Breast epithelium (tissue), 4 donors: ENCODE data around the gene FUT3. TPM values are rescaled to one million over a fixed set of nuclear protein-coding genes. Genes with fewer than 3 reads are reported as not detected.

Experiments
- DNase-seq, 2 donors: peaks; one replicate each; pipeline ENCODE4 v3.0.0-alpha.2; 2019; ENCODE audit warnings: low spot score in 2 of 2
- H3K27ac ChIP-seq, 2 donors: fragments of 200-600 bp; sonication (generic) in 1 of 2; one replicate each; pipeline ENCODE4 v1.5.1; 2016 to 2019; ENCODE audit warnings: mild to moderate bottlenecking in 1 of 2
- H3K27me3 ChIP-seq, 2 donors: fragments of 200-600 bp; sonication (generic) in 1 of 2; one replicate each; pipeline versions ENCODE4 v1.5.1 to v1.6.0; 2017 to 2019; ENCODE audit warnings: control low read depth in 1 of 2, mild to moderate bottlenecking in 1 of 2
- H3K36me3 ChIP-seq: fragments of 200-600 bp; one replicate; pipeline ENCODE4 v1.5.1; 2019
- H3K4me1 ChIP-seq, 2 donors: fragments of 200-600 bp; sonication (generic); one replicate each; pipeline ENCODE4 v1.5.1; 2016 to 2019; ENCODE audit warnings: control low read depth in 1 of 2
- H3K4me3 ChIP-seq, 3 donors: fragments of 200-600 bp; sonication (generic); 1 replicate in 2 of 3; 2 replicates in 1 of 3; pipeline ENCODE4 v1.5.1; 2016 to 2019; ENCODE audit warnings: mild to moderate bottlenecking in 3 of 3, moderate library complexity in 2 of 3
- H3K9me3 ChIP-seq, 2 donors: fragments of 200-600 bp; sonication (generic) in 1 of 2; one replicate each; pipeline ENCODE4 v1.5.1; 2016 to 2019; ENCODE audit warnings: control low read depth in 1 of 2
- POLR2A ChIP-seq: fragments of 450-650 bp; IDR thresholded peaks from one replicate; pipeline ENCODE4 v1.6.1; 2016; ENCODE audit warnings: antibody characterized with exemption, mild to moderate bottlenecking, moderate library complexity
- POLR2AphosphoS5 ChIP-seq, 3 donors: sonication (generic); formaldehyde crosslinking; IDR thresholded peaks; one replicate each; pipeline ENCODE4 v1.6.1; 2017; ENCODE audit warnings: antibody characterized with exemption in 3 of 3
- intact Hi-C: fragments of 100-400 bp; cut with DNase I; formaldehyde crosslinking; loops from one replicate; pipeline ENCODE4 v1.15.1; 2023; ENCODE audit warnings: low total_unique reads
- total RNA-seq, 3 donors: library from RNA; depleted of rRNA; stranded (reverse); fragments of >200 nt; gene quantifications; one replicate each; pipeline ENCODE4 v1.1.0, GENCODE V29; 2016
- TF ChIP-seq, protein P1 (sequence below), 3 donors: fragments of 450-650 bp; IDR thresholded peaks; one replicate each; pipeline ENCODE4 v1.5.1; 2016 to 2017; ENCODE audit warnings: antibody characterized with exemption in 3 of 3, mild to moderate bottlenecking in 3 of 3, moderate library complexity in 3 of 3

FUT3 gene
- total RNA-seq, 3 donors from 2014 or later: 1.3 to 2.9 TPM; not detected in 1

- DNase-seq: no peak
- TF ChIP-seq, protein P1, sequence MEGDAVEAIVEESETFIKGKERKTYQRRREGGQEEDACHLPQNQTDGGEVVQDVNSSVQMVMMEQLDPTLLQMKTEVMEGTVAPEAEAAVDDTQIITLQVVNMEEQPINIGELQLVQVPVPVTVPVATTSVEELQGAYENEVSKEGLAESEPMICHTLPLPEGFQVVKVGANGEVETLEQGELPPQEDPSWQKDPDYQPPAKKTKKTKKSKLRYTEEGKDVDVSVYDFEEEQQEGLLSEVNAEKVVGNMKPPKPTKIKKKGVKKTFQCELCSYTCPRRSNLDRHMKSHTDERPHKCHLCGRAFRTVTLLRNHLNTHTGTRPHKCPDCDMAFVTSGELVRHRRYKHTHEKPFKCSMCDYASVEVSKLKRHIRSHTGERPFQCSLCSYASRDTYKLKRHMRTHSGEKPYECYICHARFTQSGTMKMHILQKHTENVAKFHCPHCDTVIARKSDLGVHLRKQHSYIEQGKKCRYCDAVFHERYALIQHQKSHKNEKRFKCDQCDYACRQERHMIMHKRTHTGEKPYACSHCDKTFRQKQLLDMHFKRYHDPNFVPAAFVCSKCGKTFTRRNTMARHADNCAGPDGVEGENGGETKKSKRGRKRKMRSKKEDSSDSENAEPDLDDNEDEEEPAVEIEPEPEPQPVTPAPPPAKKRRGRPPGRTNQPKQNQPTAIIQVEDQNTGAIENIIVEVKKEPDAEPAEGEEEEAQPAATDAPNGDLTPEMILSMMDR (IDR thresholded peaks at IDR 0.05): no peak
- TF ChIP-seq POLR2AphosphoS5 (IDR thresholded peaks at IDR 0.05) (no peak), POLR2A (no peak)
- Histone ChIP-seq H3K27me3 (peaks cover 4 to 9% of the 10 kb centered on the region in 2 donors), H3K9me3 (no peaks in the 10 kb centered on the region), H3K4me3 (no peak overlapping the region), H3K36me3 (no peaks in the 10 kb centered on the region), H3K27ac (no peak overlapping the region), H3K4me1 (no peaks in the 10 kb centered on the region)
- intact Hi-C loops: loop anchor here (10.0 kb wide), 1 partner anchor 103 kb away; the partner anchor contains the start of genes NDUFA11 and VMAC
Observed at GRCh38 chr19:5801796-5802619, 49.2 kb downstream of the FUT3 start.

GRCh38 chr19:5800361-5801270, 50.6 kb downstream of the FUT3 start:
- TF ChIP-seq POLR2A (no peak), POLR2AphosphoS5 (IDR thresholded peaks at IDR 0.05) (no peak)
- Histone ChIP-seq H3K4me1 (no peaks in the 10 kb centered on the region), H3K9me3 (no peaks in the 10 kb centered on the region), H3K27ac (no peak overlapping the region), H3K4me3 (no peak overlapping the region), H3K27me3 (peaks cover 3 to 9% of the 10 kb centered on the region in 2 donors), H3K36me3 (no peaks in the 10 kb centered on the region)
- DNase-seq: no peak
- intact Hi-C loops: loop anchor here (10.0 kb wide), 1 partner anchor 104 kb away; the partner anchor contains the start of genes NDUFA11 and VMAC

GRCh38 chr19:5799247-5800241, 51.7 kb downstream of the FUT3 start:
- no peak overlapping the region for H3K27ac ChIP-seq
- DNase-seq: no peak
- TF ChIP-seq, protein P1 (IDR thresholded peaks at IDR 0.05): no peak
- TF ChIP-seq POLR2A (no peak), POLR2AphosphoS5 (IDR thresholded peaks at IDR 0.05) (no peak)
- intact Hi-C loops: loop anchor here (5.0 to 10.0 kb wide), 2 partner anchors 105 to 922 kb away; partner anchors contain the start of genes NDUFA11 and VMAC
- H3K36me3 ChIP-seq: no peaks in the 10 kb centered on the region
- H3K4me3 ChIP-seq: no peak overlapping the region
- peaks cover 0 to 8% of the 10 kb centered on the region in 2 donors for H3K27me3 ChIP-seq
- no peaks in the 10 kb centered on the region for H3K9me3 ChIP-seq
- H3K4me1 ChIP-seq: no peaks in the 10 kb centered on the region

GRCh38 chr19:5798244-5798643, 53.0 kb downstream of the FUT3 start:
- no peak for TF ChIP-seq POLR2A
- TF ChIP-seq, protein P1 (IDR thresholded peaks at IDR 0.05): no peak
- no peak for TF ChIP-seq POLR2AphosphoS5 (IDR thresholded peaks at IDR 0.05)

More at GRCh38 chr19:5798244-5798643, 53.0 kb downstream of the FUT3 start:
- no peak overlapping the region for H3K4me3 ChIP-seq
- no peaks in the 10 kb centered on the region for H3K4me1 ChIP-seq
- H3K27ac ChIP-seq: no peak overlapping the region
- H3K9me3 ChIP-seq: no peaks in the 10 kb centered on the region
- intact Hi-C loops: loop anchor here (5.0 kb wide), 1 partner anchor 921 kb away; no protein-coding TSS in a partner anchor
- H3K27me3 ChIP-seq: peaks cover 0 to 6% of the 10 kb centered on the region in 2 donors
- DNase-seq: no peak
- no peaks in the 10 kb centered on the region for H3K36me3 ChIP-seq
